Mesendoderm (in vitro differentiated cells): ENCODE data around the gene IL26.

Experiments
- DNase-seq: peaks from one replicate; pipeline ENCODE4 v3.0.0; 2013
- H2AK5ac ChIP-seq: 2 replicates; pipeline ENCODE4 v1.6.1; 2013; ENCODE audit warnings: low read length, inconsistent platforms
- H2BK120ac ChIP-seq: 2 replicates; pipeline ENCODE4 v1.6.1; 2013; ENCODE audit warnings: low read depth, mild to moderate bottlenecking, low read length, moderate library complexity, mixed read lengths
- H2BK15ac ChIP-seq: replicated peaks from 2 replicates; pipeline ENCODE4 v1.6.1; 2013; ENCODE audit warnings: low read depth, mild to moderate bottlenecking, moderate library complexity
- H2BK5ac ChIP-seq: 2 replicates; pipeline ENCODE4 v1.6.1; 2013; ENCODE audit warnings: low read length, inconsistent platforms
- H3K18ac ChIP-seq: 2 replicates; pipeline ENCODE4 v1.6.1; 2013; ENCODE audit warnings: mild to moderate bottlenecking, low read length, mixed read lengths
- H3K23ac ChIP-seq: one replicate; pipeline ENCODE4 v1.6.1; 2013; ENCODE audit warnings: low read length
- H3K27ac ChIP-seq: 2 replicates; pipeline ENCODE4 v1.5.1; 2013; ENCODE audit warnings: low read depth, mild to moderate bottlenecking, inconsistent platforms, low read length, moderate library complexity
- H3K27me3 ChIP-seq: 2 replicates; pipeline ENCODE4 v1.6.1; 2013; ENCODE audit warnings: low read length, control low read depth, mild to moderate bottlenecking, inconsistent platforms; ENCODE audit not compliant: insufficient read depth, poor library complexity
- H3K36me3 ChIP-seq: 2 replicates; pipeline ENCODE4 v1.6.1; 2013; ENCODE audit warnings: low read length, inconsistent platforms; ENCODE audit not compliant: control insufficient read depth, insufficient read depth
- H3K4ac ChIP-seq: one replicate; pipeline ENCODE4 v1.6.1; 2013; ENCODE audit warnings: low read depth, mild to moderate bottlenecking, low read length, moderate library complexity
- H3K4me1 ChIP-seq: 2 replicates; pipeline ENCODE4 v1.6.1; 2013; ENCODE audit warnings: low read depth, low read length, inconsistent platforms; ENCODE audit not compliant: control insufficient read depth
- H3K4me2 ChIP-seq: 2 replicates; pipeline ENCODE4 v1.6.1; 2013; ENCODE audit warnings: low read length
- H3K4me3 ChIP-seq: 2 replicates; pipeline ENCODE4 v1.5.1; 2013; ENCODE audit warnings: mild to moderate bottlenecking, low read length
- H3K56ac ChIP-seq: one replicate; pipeline ENCODE4 v1.6.1; 2013; ENCODE audit warnings: low read length
- H3K79me1 ChIP-seq: 2 replicates; pipeline ENCODE4 v1.6.1; 2013; ENCODE audit warnings: low read length, inconsistent platforms
- H3K79me2 ChIP-seq: 2 replicates; pipeline ENCODE4 v1.6.1; 2013; ENCODE audit warnings: mild to moderate bottlenecking, low read length; ENCODE audit not compliant: control insufficient read depth, insufficient read depth
- H3K9ac ChIP-seq: 2 replicates; pipeline ENCODE4 v1.6.1; 2013; ENCODE audit warnings: low read length, inconsistent platforms
- H4K5ac ChIP-seq: one replicate; pipeline ENCODE4 v1.6.1; 2013; ENCODE audit warnings: low read length
- H4K8ac ChIP-seq: one replicate; pipeline ENCODE4 v1.6.1; 2013; ENCODE audit warnings: low read depth, mild to moderate bottlenecking, control low read depth, low read length, moderate library complexity
- WGBS: extraction: QIAGEN DNeasy Blood & Tissue Kit; methylation state at CpG from one replicate; pipeline ENCODE4 v1.1.7; 2013; ENCODE audit warnings: low lambda C conversion rate, missing lambda C conversion rate; ENCODE audit not compliant: insufficient coverage; ENCODE audit errors: extremely low coverage; 5-methylcytosine and 5-hydroxymethylcytosine counted together

Gene IL26

GRCh38 chr12:68245180-68246021, 19.8 kb upstream of the IL26 start:
- Histone ChIP-seq H3K79me1 (no peaks in the 10 kb centered on the region), H3K79me2 (no peaks in the 10 kb centered on the region), H2BK15ac (no peak overlapping the region), H3K4me2 (no peak overlapping the region), H3K27me3 (no peaks in the 10 kb centered on the region), H3K23ac (no peak overlapping the region), H3K27ac (no peak overlapping the region), H2BK5ac (no peak overlapping the region), H2BK120ac (no peak overlapping the region), H3K18ac (no peak overlapping the region), H3K4me3 (no peak overlapping the region), H4K5ac (no peak overlapping the region), H3K4me1 (no peaks in the 10 kb centered on the region), H3K4ac (no peak overlapping the region), H4K8ac (no peak overlapping the region), H3K36me3 (no peaks in the 10 kb centered on the region), H3K56ac (peak overlapping the region; percentile 61), H2AK5ac (no peak overlapping the region), H3K9ac (no peak overlapping the region)
- DNase-seq, result peak; percentile 35
- no CpG with 5 or more reads among the region's 6 CpGs for WGBS

GRCh38 chr12:68242777-68243176, 17.2 kb upstream of the IL26 start:
- no peaks in the 10 kb centered on the region for H3K36me3 ChIP-seq
- H3K4me1 ChIP-seq, result no peaks in the 10 kb centered on the region
- no peak overlapping the region for H3K4ac ChIP-seq
- no peak overlapping the region for H3K9ac ChIP-seq
- no peak overlapping the region for H3K23ac ChIP-seq
- H4K8ac ChIP-seq, result no peak overlapping the region
- no peak overlapping the region for H2AK5ac ChIP-seq
- H3K79me1 ChIP-seq, result no peaks in the 10 kb centered on the region
- no peak overlapping the region for H3K4me3 ChIP-seq
- no peak for DNase-seq
- H2BK5ac ChIP-seq, result no peak overlapping the region
- no peak overlapping the region for H3K18ac ChIP-seq
- no peak overlapping the region for H3K56ac ChIP-seq
- no peak overlapping the region for H4K5ac ChIP-seq
- H3K27ac ChIP-seq, result no peak overlapping the region
- no peaks in the 10 kb centered on the region for H3K79me2 ChIP-seq
- no peaks in the 10 kb centered on the region for H3K27me3 ChIP-seq
- H2BK15ac ChIP-seq, result no peak overlapping the region
- no peak overlapping the region for H3K4me2 ChIP-seq
- H2BK120ac ChIP-seq, result no peak overlapping the region

GRCh38 chr12:68240975-68241374, 15.4 kb upstream of the IL26 start:
- Histone ChIP-seq H3K79me1 (no peaks in the 10 kb centered on the region), H3K18ac (no peak overlapping the region), H3K56ac (no peak overlapping the region), H3K36me3 (no peaks in the 10 kb centered on the region), H2AK5ac (no peak overlapping the region), H3K4ac (peak overlapping the region; percentile 31), H2BK5ac (no peak overlapping the region), H2BK120ac (no peak overlapping the region), H4K8ac (no peak overlapping the region), H3K4me1 (no peaks in the 10 kb centered on the region), H3K27me3 (no peaks in the 10 kb centered on the region), H3K4me3 (no peak overlapping the region), H3K4me2 (no peak overlapping the region), H2BK15ac (no peak overlapping the region), H3K23ac (no peak overlapping the region), H3K79me2 (no peaks in the 10 kb centered on the region), H3K27ac (no peak overlapping the region), H3K9ac (no peak overlapping the region), H4K5ac (no peak overlapping the region)
- WGBS, result no CpG with 5 or more reads among the region's 1 CpG
- no peak for DNase-seq

GRCh38 chr12:68240079-68240478, 14.5 kb upstream of the IL26 start:
- Histone ChIP-seq H3K4me1 (no peaks in the 10 kb centered on the region), H3K4me3 (no peak overlapping the region), H3K36me3 (no peaks in the 10 kb centered on the region), H2BK5ac (no peak overlapping the region), H3K9ac (no peak overlapping the region), H3K23ac (no peak overlapping the region), H3K4ac (no peak overlapping the region), H2BK120ac (no peak overlapping the region), H4K8ac (no peak overlapping the region), H3K27ac (no peak overlapping the region), H2BK15ac (no peak overlapping the region), H3K79me1 (no peaks in the 10 kb centered on the region), H3K27me3 (no peaks in the 10 kb centered on the region), H3K18ac (no peak overlapping the region), H2AK5ac (no peak overlapping the region), H3K79me2 (no peaks in the 10 kb centered on the region), H4K5ac (no peak overlapping the region), H3K4me2 (no peak overlapping the region), H3K56ac (no peak overlapping the region)
- peak; percentile 23 for DNase-seq
- WGBS, result no CpG with 5 or more reads among the region's 1 CpG

DNA sequence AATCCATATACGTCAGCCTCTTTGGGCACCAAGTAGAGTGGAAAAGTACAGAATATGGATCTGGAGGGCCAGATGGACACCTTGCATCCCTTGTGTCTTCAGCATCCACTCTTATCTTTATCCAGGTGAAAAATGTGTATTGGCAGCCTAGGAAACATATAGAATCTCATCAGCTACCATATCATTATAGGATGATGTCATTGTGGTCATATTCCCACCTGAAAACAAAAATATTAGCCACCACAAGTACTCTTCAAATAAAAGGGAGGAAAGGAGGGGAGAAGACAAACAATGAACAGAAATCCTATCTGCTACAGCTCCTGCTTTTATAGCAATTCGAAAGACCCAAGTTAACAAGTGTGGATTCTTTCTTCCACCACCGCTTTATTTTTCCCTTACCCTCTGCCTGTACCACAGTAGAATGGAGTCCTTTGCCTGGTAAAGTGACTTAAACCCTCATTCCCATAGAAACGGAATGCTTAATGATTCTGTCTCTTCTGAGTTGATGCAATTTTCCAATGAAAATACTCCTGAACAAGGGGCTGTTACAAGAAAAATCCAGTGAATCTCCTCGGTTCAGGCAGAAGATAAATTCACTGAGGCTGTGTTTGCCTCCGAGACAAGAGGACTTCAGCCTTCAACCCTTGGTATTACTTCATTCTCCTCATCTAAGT, 13.8 kb upstream of the IL26 start:
- Histone ChIP-seq H4K8ac (no peak overlapping the region), H3K27me3 (no peaks in the 10 kb centered on the region), H2BK5ac (no peak overlapping the region), H3K27ac (no peak overlapping the region), H4K5ac (no peak overlapping the region), H3K4me3 (no peak overlapping the region), H3K23ac (no peak overlapping the region), H3K79me1 (no peaks in the 10 kb centered on the region), H3K4me2 (no peak overlapping the region), H3K4me1 (no peaks in the 10 kb centered on the region), H3K18ac (no peak overlapping the region), H2AK5ac (no peak overlapping the region), H2BK120ac (no peak overlapping the region), H3K36me3 (no peaks in the 10 kb centered on the region), H3K4ac (no peak overlapping the region), H2BK15ac (no peak overlapping the region), H3K56ac (no peak overlapping the region), H3K9ac (no peak overlapping the region), H3K79me2 (no peaks in the 10 kb centered on the region)
- no peak for DNase-seq
- WGBS, result no CpG with 5 or more reads among the region's 6 CpGs
